H1 (cell line): ENCODE data around the gene SLC26A11. TPM values are rescaled to one million over a fixed set of nuclear protein-coding genes. Genes with fewer than 3 reads are reported as not detected.

Experiments used
- CTCF ChIA-PET: fragments of 300-600 bp; sonication (Branson Sonifier 250); formaldehyde crosslinking; loops from one replicate; lab custom pipeline; 2021; ENCODE audit not compliant: partially characterized antibody; lab: Charles Lee
- POLR2A ChIA-PET: fragments of 300-600 bp; sonication (Branson Sonifier 250); formaldehyde crosslinking; loops from one replicate; lab custom pipeline; 2021; ENCODE audit warnings: inconsistent platforms; ENCODE audit not compliant: partially characterized antibody; lab: Charles Lee
- DNase-seq, 2 experiments: peaks; one replicate each; pipeline versions ENCODE4 v3.0.0 to v3.0.0-alpha.2; 2010 to 2022; ENCODE audit warnings: low spot score in 2 of 2, low read depth in 1 of 2, mixed read lengths in 1 of 2
- FAIRE-seq: peaks from 2 replicates; lab custom pipeline; 2011; peaks lifted over from hg19 to GRCh38; lab: Jason Lieb, UNC
- H2AFZ ChIP-seq: 2 replicates; pipeline ENCODE4 v1.8.1; 2012; ENCODE audit warnings: low read length, inconsistent platforms
- H2AK5ac ChIP-seq: 2 replicates; pipeline ENCODE4 v1.6.1; 2013; ENCODE audit warnings: low read depth, low read length
- H2BK120ac ChIP-seq: replicated peaks from 2 replicates; pipeline ENCODE3; 2013; ENCODE audit warnings: low read depth, low read length, inconsistent platforms
- H2BK12ac ChIP-seq: 2 replicates; pipeline ENCODE4 v1.6.1; 2013; ENCODE audit warnings: low read depth, low read length
- H2BK15ac ChIP-seq: 2 replicates; pipeline ENCODE4 v1.6.1; 2013; ENCODE audit warnings: low read length
- H2BK20ac ChIP-seq: 2 replicates; pipeline ENCODE4 v1.6.1; 2013; ENCODE audit warnings: low read length
- H2BK5ac ChIP-seq: 2 replicates; pipeline ENCODE4 v1.6.1; 2013; ENCODE audit warnings: low read depth, low read length
- H3K14ac ChIP-seq: 2 replicates; pipeline ENCODE4 v1.6.1; 2013; ENCODE audit warnings: inconsistent platforms; ENCODE audit not compliant: insufficient read length
- H3K18ac ChIP-seq: 2 replicates; pipeline ENCODE4 v1.6.1; 2013; ENCODE audit warnings: low read length; ENCODE audit errors: extremely low read depth
- H3K23ac ChIP-seq: 2 replicates; pipeline ENCODE4 v1.6.1; 2013; ENCODE audit warnings: inconsistent platforms; ENCODE audit not compliant: insufficient read length
- H3K23me2 ChIP-seq: 2 replicates; pipeline ENCODE4 v1.6.1; 2013; ENCODE audit warnings: low read depth, low read length
- H3K27ac ChIP-seq: 2 replicates; pipeline ENCODE4 v1.6.1; 2011; ENCODE audit warnings: low read depth, low read length, inconsistent platforms
- H3K27me3 ChIP-seq, 4 experiments: replicated peaks in 1 of 4; 1 replicate in 1 of 4; 2 replicates in 3 of 4; pipeline versions ENCODE4 v1.6.1 to v1.8.1; 2011 to 2013; ENCODE audit warnings: low read length in 3 of 4, mild to moderate bottlenecking in 3 of 4, inconsistent platforms in 2 of 4, mixed read lengths in 2 of 4, moderate library complexity in 1 of 4; ENCODE audit not compliant: control insufficient read depth in 3 of 4, insufficient read depth in 3 of 4; ENCODE audit errors: extremely low read depth in 1 of 4
- H3K36me3 ChIP-seq, 4 experiments: 2 replicates each; pipeline versions ENCODE4 v1.6.1 to v1.8.1; 2011 to 2013; ENCODE audit warnings: mild to moderate bottlenecking in 4 of 4, low read length in 3 of 4, moderate library complexity in 2 of 4, control low read depth in 1 of 4, inconsistent platforms in 1 of 4; ENCODE audit not compliant: insufficient read depth in 4 of 4, control insufficient read depth in 2 of 4
- H3K4ac ChIP-seq: replicated peaks from 2 replicates; pipeline ENCODE3; 2013; ENCODE audit warnings: low read length, low read depth, mixed read lengths, inconsistent platforms; ENCODE audit not compliant: insufficient read length
- H3K4me1 ChIP-seq, 4 experiments: replicated peaks in 1 of 4; 1 replicate in 1 of 4; 2 replicates in 3 of 4; pipeline versions ENCODE4 v1.6.1 to v1.8.1; 2011 to 2013; ENCODE audit warnings: low read length in 3 of 4, inconsistent platforms in 2 of 4, mixed read lengths in 1 of 4; ENCODE audit not compliant: insufficient read depth in 4 of 4, control insufficient read depth in 3 of 4
- H3K4me2 ChIP-seq, 2 experiments: 2 replicates each; pipeline versions ENCODE4 v1.6.1 to v1.8.1; 2011 to 2013; ENCODE audit warnings: low read depth in 2 of 2, low read length in 2 of 2, control low read depth in 1 of 2, inconsistent platforms in 1 of 2, mild to moderate bottlenecking in 1 of 2; ENCODE audit not compliant: insufficient read depth in 1 of 2
- H3K4me3 ChIP-seq, 4 experiments: fragments of 200-600, 300-600 bp in 1 of 4; sonication (generic), shearing (Covaris generic), sonication (Bioruptor Twin) in 1 of 4; 2 replicates each; pipeline versions ENCODE4 v1.5.1 to v1.8.1; 2011 to 2016; ENCODE audit warnings: low read length in 4 of 4, low read depth in 3 of 4, control low read depth in 2 of 4, inconsistent platforms in 2 of 4, mild to moderate bottlenecking in 2 of 4, mixed read lengths in 1 of 4, moderate library complexity in 1 of 4; ENCODE audit not compliant: insufficient read depth in 2 of 4; ENCODE audit errors: extremely low read depth in 1 of 4
- H3K56ac ChIP-seq: replicated peaks from 2 replicates; pipeline ENCODE3; 2013; ENCODE audit warnings: low read depth, mild to moderate bottlenecking, mixed read lengths, low read length, inconsistent platforms; ENCODE audit not compliant: insufficient read length
- H3K79me1 ChIP-seq: 2 replicates; pipeline ENCODE4 v1.6.1; 2013; ENCODE audit warnings: low read depth, low read length, control low read depth
- H3K79me2 ChIP-seq, 2 experiments: 2 replicates each; pipeline versions ENCODE4 v1.6.1 to v1.8.1; 2012 to 2013; ENCODE audit warnings: low read length in 2 of 2, mild to moderate bottlenecking in 2 of 2, inconsistent platforms in 1 of 2; ENCODE audit not compliant: insufficient read depth in 2 of 2, control insufficient read depth in 1 of 2
- H3K9ac ChIP-seq, 4 experiments: replicated peaks in 1 of 4; 1 replicate in 1 of 4; 2 replicates in 3 of 4; pipeline versions ENCODE4 v1.6.1 to v1.8.1; 2011 to 2013; ENCODE audit warnings: low read depth in 3 of 4, low read length in 3 of 4, control low read depth in 2 of 4, mild to moderate bottlenecking in 2 of 4, moderate library complexity in 2 of 4, inconsistent platforms in 1 of 4; ENCODE audit errors: extremely low read depth in 1 of 4
- H3K9me3 ChIP-seq, 2 experiments: 2 replicates each; pipeline versions ENCODE4 v1.6.1 to v1.8.1; 2012 to 2013; ENCODE audit warnings: mild to moderate bottlenecking in 2 of 2, moderate library complexity in 2 of 2, control low read depth in 1 of 2, inconsistent platforms in 1 of 2, low read depth in 1 of 2, low read length in 1 of 2, mixed read lengths in 1 of 2; ENCODE audit not compliant: insufficient read depth in 2 of 2
- H4K20me1 ChIP-seq, 2 experiments: replicated peaks in 1 of 2; 2 replicates each; pipeline versions ENCODE3 to v1.8.1; 2011 to 2013; ENCODE audit warnings: inconsistent platforms in 2 of 2, low read length in 2 of 2, mild to moderate bottlenecking in 1 of 2; ENCODE audit not compliant: insufficient read depth in 2 of 2, control insufficient read depth in 1 of 2
- H4K5ac ChIP-seq: 2 replicates; pipeline ENCODE4 v1.6.1; 2013; ENCODE audit warnings: low read length, low read depth, mixed read lengths, inconsistent platforms; ENCODE audit not compliant: insufficient read length
- H4K8ac ChIP-seq: 2 replicates; pipeline ENCODE4 v1.8.0; 2013; ENCODE audit warnings: mild to moderate bottlenecking, moderate library complexity, low read length, inconsistent platforms; ENCODE audit not compliant: insufficient read depth; ENCODE audit errors: extremely low read depth
- H4K91ac ChIP-seq: replicated peaks from 2 replicates; pipeline ENCODE3; 2013; ENCODE audit warnings: low read length, mixed read lengths, inconsistent platforms; ENCODE audit not compliant: insufficient read length
- CBX8 ChIP-seq: fragments of 300-800, 300-1000 bp; sonication (generic); IDR thresholded peaks from 2 replicates; pipeline ENCODE4 v1.7.1; 2016; ENCODE audit warnings: low read depth, low read length, borderline replicate concordance
- CREB1 ChIP-seq: IDR thresholded peaks from 2 replicates; pipeline ENCODE4 v1.6.1; 2012; ENCODE audit warnings: inconsistent platforms
- GABPA ChIP-seq: IDR thresholded peaks from 2 replicates; pipeline ENCODE4 v1.6.1; 2011; ENCODE audit warnings: mild to moderate bottlenecking, low read length, moderate library complexity, borderline replicate concordance; ENCODE audit not compliant: insufficient read depth
- GTF2F1 ChIP-seq: IDR thresholded peaks from 2 replicates; pipeline ENCODE4 v1.6.1; 2012; ENCODE audit warnings: low read depth, low read length, improper control_type of control experiment, borderline replicate concordance
- KDM4A ChIP-seq: IDR thresholded peaks from one replicate; pipeline ENCODE4 v1.7.1; 2012; ENCODE audit warnings: low read depth, mild to moderate bottlenecking, moderate library complexity, low read length, inconsistent platforms; ENCODE audit not compliant: severe bottlenecking
- PHF8 ChIP-seq: fragments of 200-600 bp; sonication (generic); conservative IDR thresholded peaks from 2 replicates; pipeline ENCODE4 v1.7.1; 2012; ENCODE audit warnings: low read depth, mild to moderate bottlenecking, inconsistent platforms, low read length, moderate library complexity
- RBBP5 ChIP-seq: IDR thresholded peaks from 2 replicates; pipeline ENCODE4 v1.7.1; 2012; ENCODE audit warnings: low read depth, mild to moderate bottlenecking, inconsistent platforms, low read length, moderate library complexity, borderline replicate concordance
- SIN3A ChIP-seq, 2 experiments: IDR thresholded peaks in 1 of 2; conservative IDR thresholded peaks in 1 of 2; 2 replicates each; pipeline ENCODE4 v1.6.1; 2011 to 2012; ENCODE audit warnings: low read length in 2 of 2, improper control_type of control experiment in 1 of 2, low read depth in 1 of 2, mild to moderate bottlenecking in 1 of 2
- YY1 ChIP-seq: IDR thresholded peaks from 2 replicates; pipeline ENCODE4 v1.6.1; 2011; ENCODE audit warnings: low read depth, mild to moderate bottlenecking, low read length
- WGBS, 2 experiments: shearing (Covaris generic) in 1 of 2; methylation state at CpG; one replicate each; pipeline versions ENCODE4 v1.1.6 to v1.1.7; 2013 to 2015; ENCODE audit warnings: low lambda C conversion rate in 2 of 2, mixed read lengths in 2 of 2, inconsistent platforms in 1 of 2, low coverage in 1 of 2, missing lambda C conversion rate in 1 of 2; ENCODE audit not compliant: insufficient replicate concordance in 2 of 2, insufficient coverage in 1 of 2, insufficient read length in 1 of 2; ENCODE audit errors: extremely low coverage in 1 of 2, missing lambda C conversion rate in 1 of 2; 5-methylcytosine and 5-hydroxymethylcytosine counted together
- polyA plus RNA-seq, 7 experiments: library from polyadenylated mRNA; depleted of rRNA in 3 of 7; stranded (reverse) in 5 of 7; unstranded in 2 of 7; fragments of >200 nt in 5 of 7; fragments of 200-250 nt in 2 of 7; gene quantifications; 1 replicate in 5 of 7; 2 replicates in 1 of 7; 4 replicates in 1 of 7; pipeline versions ENCODE4 v1.2.1 to v1.2.3, GENCODE V29; 2011 to 2013; ENCODE audit warnings: missing spikeins in 2 of 7, mixed read lengths in 2 of 7
- total RNA-seq: library from RNA; stranded (reverse); fragmentation: NEBNext Ultra II Directional; extraction: Animal tissue kit (Norgen Biotek cat#: 25700); gene quantifications from 2 replicates; pipeline ENCODE4 v1.2.1, GENCODE V29; 2021

SLC26A11 gene
- total and polyA plus RNA-seq, 2 of the 8 experiments (the other 6 are each of a cell fraction or from before 2014, with no cell fraction given) = 15.5 to 25.9 TPM

DNA sequence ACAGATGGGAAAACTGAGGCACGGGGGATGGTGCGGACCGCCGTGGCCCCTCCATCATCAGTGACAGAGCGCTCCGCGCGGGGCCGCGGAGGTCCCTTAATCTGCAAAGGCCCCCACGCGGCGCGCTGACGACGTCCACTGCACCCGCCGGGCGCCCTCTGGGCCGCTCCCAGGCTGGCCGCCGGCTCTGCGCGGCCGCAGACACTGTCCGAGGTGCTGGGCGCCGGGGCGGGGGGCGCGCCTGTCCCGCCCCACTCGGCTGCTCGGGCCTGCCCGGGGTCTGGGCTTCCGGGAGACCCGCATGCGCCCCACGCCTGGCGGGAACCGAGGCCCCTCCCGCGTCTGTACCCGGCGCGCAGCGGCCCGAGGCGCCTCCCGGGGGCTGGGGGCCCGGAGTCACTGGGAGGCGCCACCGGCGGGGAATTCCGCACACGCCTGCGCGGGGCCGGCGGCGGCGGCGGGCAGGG is 39.9 kb downstream of the SLC26A11 start:
- no peak overlapping the region for H2BK5ac ChIP-seq
- ChIA-PET POLR2A (interaction anchor here (0.8 to 4.9 kb wide), 6 partner anchors 11 to 159 kb away, joined by 3 to 63 read pairs (median 8); partner anchors contain the start of gene GAA), CTCF (interaction anchor here (0.6 kb wide), 1 partner anchor 1720 kb away, joined by 3 read pairs; no protein-coding TSS in a partner anchor)
- no peak overlapping the region for H2BK120ac ChIP-seq
- no peak overlapping the region for H3K56ac ChIP-seq
- no peaks in the 10 kb centered on the region; a peak in 1 of 8 replicates for H3K36me3 ChIP-seq
- peak overlapping the region; percentile 65 for H4K91ac ChIP-seq
- no peak for FAIRE-seq
- peak; percentile 35 for TF ChIP-seq KDM4A
- no peak for TF ChIP-seq GTF2F1
- TF ChIP-seq YY1 = no peak
- 0 out of 2 replicates have a peak, but pooled peaks have one; percentile 38 for TF ChIP-seq RBBP5
- no peak for TF ChIP-seq CREB1
- peak; percentile 13; the same call in 1 of the 2 replicates for TF ChIP-seq PHF8
- no peak for TF ChIP-seq GABPA
- TF ChIP-seq SIN3A (conservative IDR thresholded peaks at IDR 0.05 in 1 of 2, IDR thresholded peaks at IDR 0.05 in 1 of 2; ENCODE audit: low read depth in 1 of 2, low read length in 2 of 2) = peak; percentile 19 to 38; a peak in 1 of 4 replicates
- TF ChIP-seq CBX8 = no peak
- H3K23ac ChIP-seq = no peak overlapping the region
- H4K20me1 ChIP-seq = no peaks in the 10 kb centered on the region
- no peak overlapping the region for H3K9ac ChIP-seq
- no peak overlapping the region for H2AFZ ChIP-seq
- H3K27ac ChIP-seq = no peak overlapping the region; the same call in 1 of the 2 replicates
- no peak overlapping the region for H2BK12ac ChIP-seq
- H3K79me1 ChIP-seq = 0 out of 2 replicates have a peak, but pooled peaks cover 3% of the 10 kb centered on the region
- H3K4me3 ChIP-seq = peak overlapping the region; percentile 23 to 55 (median 42)
- H3K14ac ChIP-seq = no peak overlapping the region
- H3K27me3 ChIP-seq = no peaks in the 10 kb centered on the region
- H3K9me3 ChIP-seq = no peaks in the 10 kb centered on the region
- H2AK5ac ChIP-seq = no peak overlapping the region
- no peak overlapping the region for H4K5ac ChIP-seq
- no peak overlapping the region for H2BK15ac ChIP-seq
- DNase-seq = peak in 1 of 2 experiments; percentile 81
- H4K8ac ChIP-seq = peak overlapping the region; percentile 11; the same call in 1 of the 2 replicates
- H3K23me2 ChIP-seq = no peaks in the 10 kb centered on the region; the same call in 1 of the 2 replicates
- no peak overlapping the region for H2BK20ac ChIP-seq
- H3K79me2 ChIP-seq = peaks cover 0 to 10% of the 10 kb centered on the region in 2 experiments; a peak in 2 of 4 replicates
- no peak overlapping the region for H3K4ac ChIP-seq
- peaks cover 14 to 28% (median 22%) of the 10 kb centered on the region in 4 experiments for H3K4me1 ChIP-seq
- H3K4me2 ChIP-seq = peak overlapping the region; percentile 54 to 68
- no peak overlapping the region for H3K18ac ChIP-seq
- WGBS, 2 experiments = 3% methylated on average over 39 of the region's 63 CpGs; no CpG with 5 or more reads in 1 of the 2 experiments
